Measurements from ENCODE around the gene DCUN1D4.

DNA sequence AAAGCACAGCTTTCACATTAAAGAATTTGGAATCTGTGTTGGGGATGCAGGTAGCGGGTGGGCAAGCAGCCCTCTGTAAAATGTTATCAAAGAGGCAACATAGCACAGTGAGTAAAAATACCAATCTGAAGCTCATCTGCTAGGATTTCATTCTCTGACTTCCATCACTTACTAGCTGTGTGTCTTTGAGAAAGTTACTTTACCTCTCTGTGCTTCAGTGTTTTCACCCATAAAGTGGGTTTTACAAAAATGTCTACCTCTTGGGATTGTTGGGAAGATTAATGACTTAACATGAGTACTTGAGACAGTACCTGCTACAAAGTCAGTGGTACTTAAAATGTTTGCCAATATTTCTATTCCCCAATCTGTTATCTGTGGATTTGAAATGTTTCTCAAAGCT, 7.9 kb upstream of the DCUN1D4 start:
- TF ChIP-seq, protein P1, sequence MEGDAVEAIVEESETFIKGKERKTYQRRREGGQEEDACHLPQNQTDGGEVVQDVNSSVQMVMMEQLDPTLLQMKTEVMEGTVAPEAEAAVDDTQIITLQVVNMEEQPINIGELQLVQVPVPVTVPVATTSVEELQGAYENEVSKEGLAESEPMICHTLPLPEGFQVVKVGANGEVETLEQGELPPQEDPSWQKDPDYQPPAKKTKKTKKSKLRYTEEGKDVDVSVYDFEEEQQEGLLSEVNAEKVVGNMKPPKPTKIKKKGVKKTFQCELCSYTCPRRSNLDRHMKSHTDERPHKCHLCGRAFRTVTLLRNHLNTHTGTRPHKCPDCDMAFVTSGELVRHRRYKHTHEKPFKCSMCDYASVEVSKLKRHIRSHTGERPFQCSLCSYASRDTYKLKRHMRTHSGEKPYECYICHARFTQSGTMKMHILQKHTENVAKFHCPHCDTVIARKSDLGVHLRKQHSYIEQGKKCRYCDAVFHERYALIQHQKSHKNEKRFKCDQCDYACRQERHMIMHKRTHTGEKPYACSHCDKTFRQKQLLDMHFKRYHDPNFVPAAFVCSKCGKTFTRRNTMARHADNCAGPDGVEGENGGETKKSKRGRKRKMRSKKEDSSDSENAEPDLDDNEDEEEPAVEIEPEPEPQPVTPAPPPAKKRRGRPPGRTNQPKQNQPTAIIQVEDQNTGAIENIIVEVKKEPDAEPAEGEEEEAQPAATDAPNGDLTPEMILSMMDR (IDR thresholded peaks at IDR 0.05; ENCODE audit: insufficient read depth, low read length) = no peak
- TF ChIP-seq GABPA (IDR thresholded peaks at IDR 0.05; ENCODE audit: low read depth) = no peak
